ENCODE data around the gene EFHC2.

EFHC2 gene

GRCh38 chrX:44330227-44330626 is 13.2 kb downstream of the EFHC2 start:
- Histone ChIP-seq H3K9me3 (replicated peaks in 1 of 2; ENCODE audit: control insufficient read depth in 2 of 2, insufficient read depth in 1 of 2, low read depth in 1 of 2, low read length in 2 of 2) (no peaks in the 10 kb centered on the region), H2BK15ac (ENCODE audit: low read length) (no peak overlapping the region), H3K9ac (ENCODE audit: low read depth, low read length, poor library complexity) (no peak overlapping the region), H3K14ac (ENCODE audit: low read length) (no peak overlapping the region), H2AFZ (ENCODE audit: low read length) (no peak overlapping the region), H3K4me2 (ENCODE audit: insufficient read depth, low read length, poor library complexity, severe bottlenecking) (no peak overlapping the region), H3K36me3 (replicated peaks in 1 of 2; ENCODE audit: control insufficient read depth in 2 of 2, insufficient read depth in 2 of 2, low read length in 2 of 2) (no peaks in the 10 kb centered on the region), H3K18ac (ENCODE audit: low read length) (no peak overlapping the region), H3K4me3 (ENCODE audit: low read length in 2 of 2) (no peak overlapping the region), H2BK5ac (ENCODE audit: low read length) (no peak overlapping the region), H4K91ac (ENCODE audit: low read depth, low read length, poor library complexity) (no peak overlapping the region), H3K4ac (ENCODE audit: low read length) (no peak overlapping the region), H3K27ac (replicated peaks; ENCODE audit: low read length) (no peak overlapping the region), H3K27me3 (ENCODE audit: control insufficient read depth in 3 of 3, insufficient read depth in 3 of 3, low read depth in 1 of 3, low read length in 3 of 3) (no peaks in the 10 kb centered on the region), H2BK12ac (ENCODE audit: low read length) (no peak overlapping the region), H3K79me1 (ENCODE audit: low read depth, low read length) (no peaks in the 10 kb centered on the region), H2BK120ac (ENCODE audit: low read depth, low read length) (no peak overlapping the region), H4K8ac (ENCODE audit: low read depth, low read length) (no peak overlapping the region), H3K4me1 (ENCODE audit: control insufficient read depth in 2 of 2, insufficient read depth in 1 of 2, low read depth in 1 of 2, low read length in 2 of 2) (no peaks in the 10 kb centered on the region), H2AK5ac (ENCODE audit: low read depth, low read length) (no peak overlapping the region), H3K23ac (ENCODE audit: low read depth, low read length, poor library complexity) (no peak overlapping the region)
- WGBS, 2 donors (ENCODE audit: extremely low coverage in 2 of 2, insufficient read length in 2 of 2, insufficient replicate concordance in 1 of 2), result no CpG with 5 or more reads among the region's 3 CpGs
- DNase-seq (ENCODE audit: low spot score), result no peak

- Histone ChIP-seq H2BK5ac (ENCODE audit: low read length) (no peak overlapping the region), H3K4me3 (ENCODE audit: low read length in 2 of 2) (no peak overlapping the region), H3K79me1 (ENCODE audit: low read depth, low read length) (no peaks in the 10 kb centered on the region), H3K4me1 (ENCODE audit: control insufficient read depth in 2 of 2, insufficient read depth in 1 of 2, low read depth in 1 of 2, low read length in 2 of 2) (no peaks in the 10 kb centered on the region), H3K4ac (ENCODE audit: low read length) (no peak overlapping the region), H3K23ac (ENCODE audit: low read depth, low read length, poor library complexity) (no peak overlapping the region), H2AK5ac (ENCODE audit: low read depth, low read length) (no peak overlapping the region), H3K36me3 (replicated peaks in 1 of 2; ENCODE audit: control insufficient read depth in 2 of 2, insufficient read depth in 2 of 2, low read length in 2 of 2) (no peaks in the 10 kb centered on the region), H2BK120ac (ENCODE audit: low read depth, low read length) (no peak overlapping the region), H3K9me3 (replicated peaks in 1 of 2; ENCODE audit: control insufficient read depth in 2 of 2, insufficient read depth in 1 of 2, low read depth in 1 of 2, low read length in 2 of 2) (no peaks in the 10 kb centered on the region), H4K8ac (ENCODE audit: low read depth, low read length) (no peak overlapping the region), H3K14ac (ENCODE audit: low read length) (no peak overlapping the region), H3K18ac (ENCODE audit: low read length) (no peak overlapping the region), H3K27me3 (ENCODE audit: control insufficient read depth in 3 of 3, insufficient read depth in 3 of 3, low read depth in 1 of 3, low read length in 3 of 3) (no peaks in the 10 kb centered on the region), H3K9ac (ENCODE audit: low read depth, low read length, poor library complexity) (no peak overlapping the region), H2AFZ (ENCODE audit: low read length) (no peak overlapping the region), H4K91ac (ENCODE audit: low read depth, low read length, poor library complexity) (no peak overlapping the region), H3K4me2 (ENCODE audit: insufficient read depth, low read length, poor library complexity, severe bottlenecking) (no peak overlapping the region), H3K27ac (replicated peaks; ENCODE audit: low read length) (no peak overlapping the region), H2BK12ac (ENCODE audit: low read length) (no peak overlapping the region), H2BK15ac (ENCODE audit: low read length) (no peak overlapping the region)
- WGBS, 2 donors (ENCODE audit: extremely low coverage in 2 of 2, insufficient read length in 2 of 2, insufficient replicate concordance in 1 of 2), result no CpG with 5 or more reads among the region's 1 CpG
- no peak for DNase-seq (ENCODE audit: low spot score)
Observed at GRCh38 chrX:44319550-44319949, 23.9 kb downstream of the EFHC2 start.

- Histone ChIP-seq H3K4me2 (ENCODE audit: insufficient read depth, low read length, poor library complexity, severe bottlenecking) (no peak overlapping the region), H3K9me3 (replicated peaks in 1 of 2; ENCODE audit: control insufficient read depth in 2 of 2, insufficient read depth in 1 of 2, low read depth in 1 of 2, low read length in 2 of 2) (no peaks in the 10 kb centered on the region), H2BK5ac (ENCODE audit: low read length) (no peak overlapping the region), H3K23ac (ENCODE audit: low read depth, low read length, poor library complexity) (no peak overlapping the region), H3K27me3 (ENCODE audit: control insufficient read depth in 3 of 3, insufficient read depth in 3 of 3, low read depth in 1 of 3, low read length in 3 of 3) (no peaks in the 10 kb centered on the region), H3K9ac (ENCODE audit: low read depth, low read length, poor library complexity) (no peak overlapping the region), H2AK5ac (ENCODE audit: low read depth, low read length) (no peak overlapping the region), H3K27ac (replicated peaks; ENCODE audit: low read length) (no peak overlapping the region), H2AFZ (ENCODE audit: low read length) (no peak overlapping the region), H3K18ac (ENCODE audit: low read length) (no peak overlapping the region), H2BK15ac (ENCODE audit: low read length) (no peak overlapping the region), H3K4ac (ENCODE audit: low read length) (no peak overlapping the region), H3K14ac (ENCODE audit: low read length) (no peak overlapping the region), H4K91ac (ENCODE audit: low read depth, low read length, poor library complexity) (no peak overlapping the region), H2BK120ac (ENCODE audit: low read depth, low read length) (no peak overlapping the region), H2BK12ac (ENCODE audit: low read length) (no peak overlapping the region), H4K8ac (ENCODE audit: low read depth, low read length) (no peak overlapping the region), H3K79me1 (ENCODE audit: low read depth, low read length) (no peaks in the 10 kb centered on the region), H3K36me3 (replicated peaks in 1 of 2; ENCODE audit: control insufficient read depth in 2 of 2, insufficient read depth in 2 of 2, low read length in 2 of 2) (no peaks in the 10 kb centered on the region), H3K4me3 (ENCODE audit: low read length in 2 of 2) (no peak overlapping the region), H3K4me1 (ENCODE audit: control insufficient read depth in 2 of 2, insufficient read depth in 1 of 2, low read depth in 1 of 2, low read length in 2 of 2) (no peaks in the 10 kb centered on the region)
- no CpG with 5 or more reads among the region's 2 CpGs for WGBS, 2 donors (ENCODE audit: extremely low coverage in 2 of 2, insufficient read length in 2 of 2, insufficient replicate concordance in 1 of 2)
- no peak for DNase-seq (ENCODE audit: low spot score)
Observed at GRCh38 chrX:44317181-44317580, 26.3 kb downstream of the EFHC2 start.

- H3K18ac ChIP-seq (ENCODE audit: low read length), result no peak overlapping the region
- no peaks in the 10 kb centered on the region for H3K4me1 ChIP-seq (ENCODE audit: control insufficient read depth in 2 of 2, insufficient read depth in 1 of 2, low read depth in 1 of 2, low read length in 2 of 2)
- H3K23ac ChIP-seq (ENCODE audit: low read depth, low read length, poor library complexity), result no peak overlapping the region
- no peak overlapping the region for H3K9ac ChIP-seq (ENCODE audit: low read depth, low read length, poor library complexity)
- H2BK120ac ChIP-seq (ENCODE audit: low read depth, low read length), result no peak overlapping the region
- H4K8ac ChIP-seq (ENCODE audit: low read depth, low read length), result no peak overlapping the region
- H2BK5ac ChIP-seq (ENCODE audit: low read length), result no peak overlapping the region
- H3K79me1 ChIP-seq (ENCODE audit: low read depth, low read length), result no peaks in the 10 kb centered on the region
- no peaks in the 10 kb centered on the region for H3K27me3 ChIP-seq (ENCODE audit: control insufficient read depth in 3 of 3, insufficient read depth in 3 of 3, low read depth in 1 of 3, low read length in 3 of 3)
- no peak overlapping the region for H3K14ac ChIP-seq (ENCODE audit: low read length)
- no peak overlapping the region for H3K4me3 ChIP-seq (ENCODE audit: low read length in 2 of 2)
- no peak overlapping the region for H3K4ac ChIP-seq (ENCODE audit: low read length)
- no peaks in the 10 kb centered on the region for H3K36me3 ChIP-seq (replicated peaks in 1 of 2; ENCODE audit: control insufficient read depth in 2 of 2, insufficient read depth in 2 of 2, low read length in 2 of 2)
- H3K4me2 ChIP-seq (ENCODE audit: insufficient read depth, low read length, poor library complexity, severe bottlenecking), result no peak overlapping the region
- H2BK12ac ChIP-seq (ENCODE audit: low read length), result no peak overlapping the region
- no peaks in the 10 kb centered on the region for H3K9me3 ChIP-seq (replicated peaks in 1 of 2; ENCODE audit: control insufficient read depth in 2 of 2, insufficient read depth in 1 of 2, low read depth in 1 of 2, low read length in 2 of 2)
- no peak overlapping the region for H2AFZ ChIP-seq (ENCODE audit: low read length)
- no peak overlapping the region for H2BK15ac ChIP-seq (ENCODE audit: low read length)
- no peak overlapping the region for H2AK5ac ChIP-seq (ENCODE audit: low read depth, low read length)
- no CpG with 5 or more reads among the region's 5 CpGs for WGBS, 2 donors (ENCODE audit: extremely low coverage in 2 of 2, insufficient read length in 2 of 2, insufficient replicate concordance in 1 of 2)
- H4K91ac ChIP-seq (ENCODE audit: low read depth, low read length, poor library complexity), result no peak overlapping the region
- no peak for DNase-seq (ENCODE audit: low spot score)
- no peak overlapping the region for H3K27ac ChIP-seq (replicated peaks; ENCODE audit: low read length)
Observed at GRCh38 chrX:44314808-44315207, 28.7 kb downstream of the EFHC2 start.

Data from neuronal stem cell (in vitro differentiated cells).